Measurements from ENCODE around the gene ADTRP.
"Not testable (repeated sequence)": the region's sequence is repeated elsewhere in the genome, so short reads cannot be mapped to it uniquely, and the experiment has no call there.

Gene ADTRP

GRCh38 chr6:11804135-11804534 lies 25.5 kb upstream of the ADTRP start:
- intact Hi-C loops (cut with DNase I): no loop called here
- DNase-seq: no peak

GRCh38 chr6:11803591-11803971 lies 25.0 kb upstream of the ADTRP start:
- intact Hi-C loops (cut with DNase I): no loop called here
- DNase-seq: no peak

- DNase-seq: no peak
- intact Hi-C loops (cut with DNase I): no loop called here
Measured at GRCh38 chr6:11802886-11803590, 24.4 kb upstream of the ADTRP start.

- DNase-seq; intact Hi-C loops (cut with DNase I): not testable (repeated sequence)
Measured at GRCh38 chr6:11800531-11800930, 21.9 kb upstream of the ADTRP start.

GRCh38 chr6:11798538-11798937 lies 19.9 kb upstream of the ADTRP start:
- no peak for DNase-seq
- intact Hi-C loops (cut with DNase I): no loop called here

- intact Hi-C loops (cut with DNase I): no loop called here
- no peak for DNase-seq
Measured at GRCh38 chr6:11798096-11798495, 19.5 kb upstream of the ADTRP start.

- intact Hi-C loops (cut with DNase I): no loop called here
- no peak for DNase-seq
Measured at GRCh38 chr6:11796829-11797228, 18.2 kb upstream of the ADTRP start.

- no peak for DNase-seq
- intact Hi-C loops (cut with DNase I): no loop called here
Measured at GRCh38 chr6:11795403-11795802, 16.8 kb upstream of the ADTRP start.

- no peak for DNase-seq
- intact Hi-C loops (cut with DNase I): no loop called here
Measured at GRCh38 chr6:11793277-11793676, 14.7 kb upstream of the ADTRP start.

- intact Hi-C loops (cut with DNase I): no loop called here
- no peak for DNase-seq
Measured at GRCh38 chr6:11791354-11792107, 12.9 kb upstream of the ADTRP start.

- intact Hi-C loops (cut with DNase I): no loop called here
- no peak for DNase-seq
Measured at GRCh38 chr6:11789744-11790143, 11.1 kb upstream of the ADTRP start.

- no peak for DNase-seq
- intact Hi-C loops (cut with DNase I): no loop called here
Measured at GRCh38 chr6:11788043-11788442, 9.4 kb upstream of the ADTRP start.

- DNase-seq: no peak
- intact Hi-C loops (cut with DNase I): no loop called here
Measured at GRCh38 chr6:11785774-11786579, 7.4 kb upstream of the ADTRP start.

- intact Hi-C loops (cut with DNase I): no loop called here
- no peak for DNase-seq
Measured at GRCh38 chr6:11785415-11785773, 6.8 kb upstream of the ADTRP start.

GRCh38 chr6:11784341-11784740 lies 5.7 kb upstream of the ADTRP start:
- intact Hi-C loops (cut with DNase I): no loop called here
- no peak for DNase-seq

- intact Hi-C loops (cut with DNase I): no loop called here
- no peak for DNase-seq
Measured at GRCh38 chr6:11783524-11784064, 5.0 kb upstream of the ADTRP start.

GRCh38 chr6:11782524-11782923 lies 3.9 kb upstream of the ADTRP start:
- DNase-seq: no peak

GRCh38 chr6:11780097-11780428 lies 1.5 kb upstream of the ADTRP start:
- intact Hi-C loops (cut with DNase I): no loop called here
- DNase-seq: no peak

More at GRCh38 chr6:11782524-11782923, 3.9 kb upstream of the ADTRP start:
- intact Hi-C loops (cut with DNase I): no loop called here

- DNase-seq: peak in 9 of 10 donors; percentile 14 to 92 (median 54)
- intact Hi-C loops (cut with DNase I): no loop called here
Measured at GRCh38 chr6:11779329-11780096, 910 bp upstream of the ADTRP start.

GRCh38 chr6:11778036-11778435 lies 567 bp downstream of the ADTRP start:
- intact Hi-C loops (cut with DNase I): no loop called here
- no peak for DNase-seq
